ENCODE data around the gene CD63.

Gene CD63

GRCh38 chr12:55742719-55743405, 14.1 kb upstream of the CD63 start, which contains the start of gene GDF11 (continued):
- 0 out of 2 replicates have a peak, but pooled peaks have one; percentile 14 for TF ChIP-seq PRDM4 (tag by site-specific recombination; IDR thresholded peaks at IDR 0.05)
- TF ChIP-seq, protein P1, sequence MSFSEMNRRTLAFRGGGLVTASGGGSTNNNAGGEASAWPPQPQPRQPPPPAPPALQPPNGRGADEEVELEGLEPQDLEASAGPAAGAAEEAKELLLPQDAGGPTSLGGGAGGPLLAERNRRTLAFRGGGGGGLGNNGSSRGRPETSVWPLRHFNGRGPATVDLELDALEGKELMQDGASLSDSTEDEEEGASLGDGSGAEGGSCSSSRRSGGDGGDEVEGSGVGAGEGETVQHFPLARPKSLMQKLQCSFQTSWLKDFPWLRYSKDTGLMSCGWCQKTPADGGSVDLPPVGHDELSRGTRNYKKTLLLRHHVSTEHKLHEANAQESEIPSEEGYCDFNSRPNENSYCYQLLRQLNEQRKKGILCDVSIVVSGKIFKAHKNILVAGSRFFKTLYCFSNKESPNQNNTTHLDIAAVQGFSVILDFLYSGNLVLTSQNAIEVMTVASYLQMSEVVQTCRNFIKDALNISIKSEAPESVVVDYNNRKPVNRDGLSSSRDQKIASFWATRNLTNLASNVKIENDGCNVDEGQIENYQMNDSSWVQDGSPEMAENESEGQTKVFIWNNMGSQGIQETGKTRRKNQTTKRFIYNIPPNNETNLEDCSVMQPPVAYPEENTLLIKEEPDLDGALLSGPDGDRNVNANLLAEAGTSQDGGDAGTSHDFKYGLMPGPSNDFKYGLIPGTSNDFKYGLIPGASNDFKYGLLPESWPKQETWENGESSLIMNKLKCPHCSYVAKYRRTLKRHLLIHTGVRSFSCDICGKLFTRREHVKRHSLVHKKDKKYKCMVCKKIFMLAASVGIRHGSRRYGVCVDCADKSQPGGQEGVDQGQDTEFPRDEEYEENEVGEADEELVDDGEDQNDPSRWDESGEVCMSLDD (tag by site-specific recombination; IDR thresholded peaks at IDR 0.05) = peak; percentile 80
- no peak for TF ChIP-seq ZNF169 (tag by site-specific recombination; IDR thresholded peaks at IDR 0.05)
- TF ChIP-seq ZNF596 (tag by site-specific recombination; IDR thresholded peaks at IDR 0.05) = peak; percentile 98
- TF ChIP-seq, protein P2, sequence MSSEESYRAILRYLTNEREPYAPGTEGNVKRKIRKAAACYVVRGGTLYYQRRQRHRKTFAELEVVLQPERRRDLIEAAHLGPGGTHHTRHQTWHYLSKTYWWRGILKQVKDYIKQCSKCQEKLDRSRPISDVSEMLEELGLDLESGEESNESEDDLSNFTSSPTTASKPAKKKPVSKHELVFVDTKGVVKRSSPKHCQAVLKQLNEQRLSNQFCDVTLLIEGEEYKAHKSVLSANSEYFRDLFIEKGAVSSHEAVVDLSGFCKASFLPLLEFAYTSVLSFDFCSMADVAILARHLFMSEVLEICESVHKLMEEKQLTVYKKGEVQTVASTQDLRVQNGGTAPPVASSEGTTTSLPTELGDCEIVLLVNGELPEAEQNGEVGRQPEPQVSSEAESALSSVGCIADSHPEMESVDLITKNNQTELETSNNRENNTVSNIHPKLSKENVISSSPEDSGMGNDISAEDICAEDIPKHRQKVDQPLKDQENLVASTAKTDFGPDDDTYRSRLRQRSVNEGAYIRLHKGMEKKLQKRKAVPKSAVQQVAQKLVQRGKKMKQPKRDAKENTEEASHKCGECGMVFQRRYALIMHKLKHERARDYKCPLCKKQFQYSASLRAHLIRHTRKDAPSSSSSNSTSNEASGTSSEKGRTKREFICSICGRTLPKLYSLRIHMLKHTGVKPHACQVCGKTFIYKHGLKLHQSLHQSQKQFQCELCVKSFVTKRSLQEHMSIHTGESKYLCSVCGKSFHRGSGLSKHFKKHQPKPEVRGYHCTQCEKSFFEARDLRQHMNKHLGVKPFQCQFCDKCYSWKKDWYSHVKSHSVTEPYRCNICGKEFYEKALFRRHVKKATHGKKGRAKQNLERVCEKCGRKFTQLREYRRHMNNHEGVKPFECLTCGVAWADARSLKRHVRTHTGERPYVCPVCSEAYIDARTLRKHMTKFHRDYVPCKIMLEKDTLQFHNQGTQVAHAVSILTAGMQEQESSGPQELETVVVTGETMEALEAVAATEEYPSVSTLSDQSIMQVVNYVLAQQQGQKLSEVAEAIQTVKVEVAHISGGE (tag by site-specific recombination; conservative IDR thresholded peaks at IDR 0.05; ENCODE audit: low read depth) = peak; percentile 20; the same call in 1 of the 2 replicates
- TF ChIP-seq ZNF777 (tag by site-specific recombination; IDR thresholded peaks at IDR 0.05; ENCODE audit: borderline replicate concordance) = no peak; the same call in 1 of the 2 replicates
- no peak for TF ChIP-seq ZNF362 (tag by site-specific recombination; IDR thresholded peaks at IDR 0.05)
- no peak for TF ChIP-seq ZNF707 (tag by site-specific recombination; IDR thresholded peaks at IDR 0.05)
- peak; percentile 51 for TF ChIP-seq SP3 (tag by site-specific recombination; IDR thresholded peaks at IDR 0.05)
- peak; percentile 69 for TF ChIP-seq ZFP69B (tag by site-specific recombination; IDR thresholded peaks at IDR 0.05)
- TF ChIP-seq ZBTB7A (tag by site-specific recombination; IDR thresholded peaks at IDR 0.05; ENCODE audit: low read depth) = no peak
- TF ChIP-seq IKZF3 (tag by site-specific recombination; IDR thresholded peaks at IDR 0.05) = peak; percentile 63; the same call in 1 of the 2 replicates
- peak; percentile 96 for TF ChIP-seq ZBTB17 (tag by site-specific recombination; IDR thresholded peaks at IDR 0.05)
- TF ChIP-seq FEZF1 (tag by site-specific recombination; IDR thresholded peaks at IDR 0.05) = 0 out of 2 replicates have a peak, but pooled peaks have one; percentile 33
